Neural cell (in vitro differentiated cells): ENCODE data around the gene EXD3. TPM values are rescaled to one million over a fixed set of nuclear protein-coding genes. Genes with fewer than 3 reads are reported as not detected.

Source experiments
- H2AFZ ChIP-seq: fragments of 200-600, 300-800 bp; sonication (generic), shearing (Covaris generic); 2 replicates; pipeline ENCODE4 v1.6.0; 2014; ENCODE audit warnings: low read depth, mild to moderate bottlenecking, antibody characterized with exemption, low read length, moderate library complexity
- H3F3A ChIP-seq: fragments of 200-600 bp; shearing (Covaris generic); 2 replicates; pipeline ENCODE4 v1.6.1; 2016; ENCODE audit warnings: mild to moderate bottlenecking, moderate library complexity, mixed read lengths, antibody characterized with exemption, low read length; ENCODE audit not compliant: insufficient read depth, poor library complexity, severe bottlenecking
- H3K27ac ChIP-seq: fragments of 200-600, 300-800 bp; sonication (generic), shearing (Covaris generic); 2 replicates; pipeline ENCODE4 v1.5.1; 2014; ENCODE audit warnings: mild to moderate bottlenecking, low read length, moderate library complexity
- H3K27me3 ChIP-seq: fragments of 300-800, 200-600 bp; sonication (generic), shearing (Covaris generic); 2 replicates; pipeline ENCODE4 v1.6.0; 2014; ENCODE audit warnings: mild to moderate bottlenecking, low read depth, low read length, moderate library complexity; ENCODE audit not compliant: insufficient read depth
- H3K36me3 ChIP-seq: fragments of 300-800, 200-600 bp; sonication (generic), shearing (Covaris generic); 2 replicates; pipeline ENCODE4 v1.5.1; 2014; ENCODE audit warnings: mild to moderate bottlenecking, antibody characterized with exemption, low read length, moderate library complexity; ENCODE audit not compliant: insufficient read depth
- H3K4me2 ChIP-seq: fragments of 300-800, 200-600 bp; sonication (generic), shearing (Covaris generic); 2 replicates; pipeline ENCODE4 v1.6.0; 2014; ENCODE audit warnings: mild to moderate bottlenecking, low read length
- H3K4me3 ChIP-seq: fragments of 300-800, 200-600 bp; sonication (generic), shearing (Covaris generic); 2 replicates; pipeline ENCODE4 v1.5.1; 2014; ENCODE audit warnings: mild to moderate bottlenecking, low read length, moderate library complexity
- H3K79me2 ChIP-seq: fragments of 200-600 bp; shearing (Covaris generic); replicated peaks from 2 replicates; pipeline ENCODE4 v1.6.0; 2014; ENCODE audit warnings: mild to moderate bottlenecking, low read length, moderate library complexity; ENCODE audit not compliant: insufficient read depth
- H3K9ac ChIP-seq: fragments of 300-800, 200-600 bp; sonication (generic), shearing (Covaris generic); 2 replicates; pipeline ENCODE4 v1.6.1; 2016; ENCODE audit warnings: mild to moderate bottlenecking, low read length, mixed read lengths
- H3K9me2 ChIP-seq: fragments of 200-600 bp; shearing (Covaris generic); 2 replicates; pipeline ENCODE4 v1.6.1; 2016; ENCODE audit warnings: mild to moderate bottlenecking, low read length, mixed read lengths; ENCODE audit not compliant: insufficient read depth
- H3K9me3 ChIP-seq: fragments of 200-600, 300-800 bp; sonication (generic), shearing (Covaris generic); 2 replicates; pipeline ENCODE4 v1.6.1; 2016; ENCODE audit warnings: mild to moderate bottlenecking, mixed run types, low read length, moderate library complexity, mixed read lengths
- H4K20me1 ChIP-seq: fragments of 200-600 bp; shearing (Covaris generic); 2 replicates; pipeline ENCODE4 v1.6.1; 2016; ENCODE audit warnings: mild to moderate bottlenecking, mixed run types; ENCODE audit not compliant: insufficient read depth
- EP300 ChIP-seq: fragments of 450-650 bp; conservative IDR thresholded peaks from 2 replicates; pipeline ENCODE4 v1.6.1; 2014; ENCODE audit warnings: antibody characterized with exemption, mild to moderate bottlenecking, moderate library complexity; ENCODE audit not compliant: poor library complexity, severe bottlenecking
- EZH2 ChIP-seq: fragments of 200-600, 300-800 bp; shearing (Covaris generic), sonication (generic); IDR thresholded peaks from 2 replicates; pipeline ENCODE4 v1.6.1; 2014; ENCODE audit warnings: antibody characterized with exemption, low read length, borderline replicate concordance, mild to moderate bottlenecking; ENCODE audit not compliant: insufficient read depth, poor library complexity, severe bottlenecking
- MXI1 ChIP-seq: fragments of 450-650 bp; conservative IDR thresholded peaks from 2 replicates; pipeline ENCODE4 v1.6.1; 2014; ENCODE audit warnings: antibody characterized with exemption, mild to moderate bottlenecking; ENCODE audit not compliant: poor library complexity, severe bottlenecking
- POLR2AphosphoS5 ChIP-seq: IDR thresholded peaks from 2 replicates; pipeline ENCODE4 v1.6.1; 2012
- RAD21 ChIP-seq: fragments of 450-650 bp; conservative IDR thresholded peaks from 2 replicates; pipeline ENCODE4 v1.6.1; 2014; ENCODE audit warnings: antibody characterized with exemption, mild to moderate bottlenecking, moderate library complexity
- SMC3 ChIP-seq: fragments of 450-650 bp; conservative IDR thresholded peaks from 2 replicates; pipeline ENCODE4 v1.6.1; 2014; ENCODE audit warnings: antibody characterized with exemption, mild to moderate bottlenecking, moderate library complexity; ENCODE audit not compliant: poor library complexity
- TAF1 ChIP-seq: IDR thresholded peaks from 2 replicates; pipeline ENCODE4 v1.6.1; 2012; ENCODE audit warnings: low read depth
- polyA plus RNA-seq: library from polyadenylated mRNA; depleted of rRNA; stranded (reverse); fragments of >200 nt; gene quantifications from 2 replicates; pipeline ENCODE4 v1.2.3, GENCODE V29; 2014
- TF ChIP-seq, protein P1 (sequence below): fragments of 450-650 bp; IDR thresholded peaks from 2 replicates; pipeline ENCODE4 v1.5.1; 2014; ENCODE audit warnings: antibody characterized with exemption, mild to moderate bottlenecking, moderate library complexity; ENCODE audit not compliant: poor library complexity, severe bottlenecking
- TF ChIP-seq, protein P2 (sequence below): IDR thresholded peaks from 2 replicates; pipeline ENCODE4 v1.6.1; 2012; ENCODE audit warnings: borderline replicate concordance

The EXD3 gene
- polyA plus RNA-seq, 1 donor from 2014 or later: 32.9 TPM

- no peak overlapping the region for H3K4me2 ChIP-seq
Observed at GRCh38 chr9:137435381-137435891, 12.5 kb upstream of the EXD3 start.

GRCh38 chr9:137434498-137435380 lies 11.8 kb upstream of the EXD3 start:
- no peaks in the 10 kb centered on the region for H3F3A ChIP-seq

More at GRCh38 chr9:137435381-137435891, 12.5 kb upstream of the EXD3 start:
- no peak for TF ChIP-seq POLR2AphosphoS5
- no peak for TF ChIP-seq RAD21
- TF ChIP-seq, protein P1, sequence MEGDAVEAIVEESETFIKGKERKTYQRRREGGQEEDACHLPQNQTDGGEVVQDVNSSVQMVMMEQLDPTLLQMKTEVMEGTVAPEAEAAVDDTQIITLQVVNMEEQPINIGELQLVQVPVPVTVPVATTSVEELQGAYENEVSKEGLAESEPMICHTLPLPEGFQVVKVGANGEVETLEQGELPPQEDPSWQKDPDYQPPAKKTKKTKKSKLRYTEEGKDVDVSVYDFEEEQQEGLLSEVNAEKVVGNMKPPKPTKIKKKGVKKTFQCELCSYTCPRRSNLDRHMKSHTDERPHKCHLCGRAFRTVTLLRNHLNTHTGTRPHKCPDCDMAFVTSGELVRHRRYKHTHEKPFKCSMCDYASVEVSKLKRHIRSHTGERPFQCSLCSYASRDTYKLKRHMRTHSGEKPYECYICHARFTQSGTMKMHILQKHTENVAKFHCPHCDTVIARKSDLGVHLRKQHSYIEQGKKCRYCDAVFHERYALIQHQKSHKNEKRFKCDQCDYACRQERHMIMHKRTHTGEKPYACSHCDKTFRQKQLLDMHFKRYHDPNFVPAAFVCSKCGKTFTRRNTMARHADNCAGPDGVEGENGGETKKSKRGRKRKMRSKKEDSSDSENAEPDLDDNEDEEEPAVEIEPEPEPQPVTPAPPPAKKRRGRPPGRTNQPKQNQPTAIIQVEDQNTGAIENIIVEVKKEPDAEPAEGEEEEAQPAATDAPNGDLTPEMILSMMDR: no peak
- TF ChIP-seq EZH2: no peak
- TF ChIP-seq, protein P2, sequence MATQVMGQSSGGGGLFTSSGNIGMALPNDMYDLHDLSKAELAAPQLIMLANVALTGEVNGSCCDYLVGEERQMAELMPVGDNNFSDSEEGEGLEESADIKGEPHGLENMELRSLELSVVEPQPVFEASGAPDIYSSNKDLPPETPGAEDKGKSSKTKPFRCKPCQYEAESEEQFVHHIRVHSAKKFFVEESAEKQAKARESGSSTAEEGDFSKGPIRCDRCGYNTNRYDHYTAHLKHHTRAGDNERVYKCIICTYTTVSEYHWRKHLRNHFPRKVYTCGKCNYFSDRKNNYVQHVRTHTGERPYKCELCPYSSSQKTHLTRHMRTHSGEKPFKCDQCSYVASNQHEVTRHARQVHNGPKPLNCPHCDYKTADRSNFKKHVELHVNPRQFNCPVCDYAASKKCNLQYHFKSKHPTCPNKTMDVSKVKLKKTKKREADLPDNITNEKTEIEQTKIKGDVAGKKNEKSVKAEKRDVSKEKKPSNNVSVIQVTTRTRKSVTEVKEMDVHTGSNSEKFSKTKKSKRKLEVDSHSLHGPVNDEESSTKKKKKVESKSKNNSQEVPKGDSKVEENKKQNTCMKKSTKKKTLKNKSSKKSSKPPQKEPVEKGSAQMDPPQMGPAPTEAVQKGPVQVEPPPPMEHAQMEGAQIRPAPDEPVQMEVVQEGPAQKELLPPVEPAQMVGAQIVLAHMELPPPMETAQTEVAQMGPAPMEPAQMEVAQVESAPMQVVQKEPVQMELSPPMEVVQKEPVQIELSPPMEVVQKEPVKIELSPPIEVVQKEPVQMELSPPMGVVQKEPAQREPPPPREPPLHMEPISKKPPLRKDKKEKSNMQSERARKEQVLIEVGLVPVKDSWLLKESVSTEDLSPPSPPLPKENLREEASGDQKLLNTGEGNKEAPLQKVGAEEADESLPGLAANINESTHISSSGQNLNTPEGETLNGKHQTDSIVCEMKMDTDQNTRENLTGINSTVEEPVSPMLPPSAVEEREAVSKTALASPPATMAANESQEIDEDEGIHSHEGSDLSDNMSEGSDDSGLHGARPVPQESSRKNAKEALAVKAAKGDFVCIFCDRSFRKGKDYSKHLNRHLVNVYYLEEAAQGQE: no peak
- no peak for TF ChIP-seq SMC3
- TF ChIP-seq TAF1: no peak
- no peak for TF ChIP-seq EP300
- TF ChIP-seq MXI1: no peak
- Histone ChIP-seq H3K4me3 (no peak overlapping the region), H4K20me1 (no peaks in the 10 kb centered on the region), H3K27me3 (no peaks in the 10 kb centered on the region), H2AFZ (no peak overlapping the region), H3F3A (no peaks in the 10 kb centered on the region), H3K36me3 (no peaks in the 10 kb centered on the region), H3K9me3 (no peaks in the 10 kb centered on the region), H3K27ac (no peak overlapping the region), H3K79me2 (no peaks in the 10 kb centered on the region), H3K9me2 (no peaks in the 10 kb centered on the region), H3K9ac (no peak overlapping the region)

More at GRCh38 chr9:137434498-137435380, 11.8 kb upstream of the EXD3 start:
- TF ChIP-seq EZH2 (no peak), TAF1 (no peak), EP300 (no peak), MXI1 (no peak), SMC3 (no peak), POLR2AphosphoS5 (no peak)
- TF ChIP-seq, protein P1: no peak
- TF ChIP-seq, protein P2: no peak
- H4K20me1 ChIP-seq: no peaks in the 10 kb centered on the region
- H2AFZ ChIP-seq: no peak overlapping the region
- H3K9ac ChIP-seq: no peak overlapping the region
- no peak overlapping the region for H3K4me2 ChIP-seq
- no peaks in the 10 kb centered on the region for H3K9me3 ChIP-seq
- H3K27me3 ChIP-seq: no peaks in the 10 kb centered on the region
- H3K79me2 ChIP-seq: no peaks in the 10 kb centered on the region
- no peaks in the 10 kb centered on the region for H3K36me3 ChIP-seq
- H3K4me3 ChIP-seq: no peak overlapping the region
- H3K27ac ChIP-seq: no peak overlapping the region
- no peaks in the 10 kb centered on the region for H3K9me2 ChIP-seq
